ENCODE data around the gene ANKRD22.

GRCh38 chr10:88783724-88784123 is 67.9 kb downstream of the ANKRD22 start:
- TF ChIP-seq POLR2A (IDR thresholded peaks at IDR 0.05): no peak
- TF ChIP-seq, protein P1, sequence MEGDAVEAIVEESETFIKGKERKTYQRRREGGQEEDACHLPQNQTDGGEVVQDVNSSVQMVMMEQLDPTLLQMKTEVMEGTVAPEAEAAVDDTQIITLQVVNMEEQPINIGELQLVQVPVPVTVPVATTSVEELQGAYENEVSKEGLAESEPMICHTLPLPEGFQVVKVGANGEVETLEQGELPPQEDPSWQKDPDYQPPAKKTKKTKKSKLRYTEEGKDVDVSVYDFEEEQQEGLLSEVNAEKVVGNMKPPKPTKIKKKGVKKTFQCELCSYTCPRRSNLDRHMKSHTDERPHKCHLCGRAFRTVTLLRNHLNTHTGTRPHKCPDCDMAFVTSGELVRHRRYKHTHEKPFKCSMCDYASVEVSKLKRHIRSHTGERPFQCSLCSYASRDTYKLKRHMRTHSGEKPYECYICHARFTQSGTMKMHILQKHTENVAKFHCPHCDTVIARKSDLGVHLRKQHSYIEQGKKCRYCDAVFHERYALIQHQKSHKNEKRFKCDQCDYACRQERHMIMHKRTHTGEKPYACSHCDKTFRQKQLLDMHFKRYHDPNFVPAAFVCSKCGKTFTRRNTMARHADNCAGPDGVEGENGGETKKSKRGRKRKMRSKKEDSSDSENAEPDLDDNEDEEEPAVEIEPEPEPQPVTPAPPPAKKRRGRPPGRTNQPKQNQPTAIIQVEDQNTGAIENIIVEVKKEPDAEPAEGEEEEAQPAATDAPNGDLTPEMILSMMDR (IDR thresholded peaks at IDR 0.05): no peak

Measured in breast epithelium (tissue), 3 donors.